HPDE6-E6E7 (cell line): Measurements from ENCODE around the gene PI4KA.
A peak's percentile ranks its signal among the peaks of the same experiment; 100 is the strongest.
"Not testable (repeated sequence)": the region's sequence is repeated elsewhere in the genome, so short reads cannot be mapped to it uniquely, and the experiment has no call there.

Experiments
- DNase-seq: peaks from one replicate; pipeline ENCODE4 v3.0.0; 2011; ENCODE audit warnings: missing footprints; ENCODE audit errors: extremely low spot score

The PI4KA gene

GRCh38 chr22:20776624-20777405, 81.8 kb downstream of the PI4KA start:
- no peak for DNase-seq

DNA sequence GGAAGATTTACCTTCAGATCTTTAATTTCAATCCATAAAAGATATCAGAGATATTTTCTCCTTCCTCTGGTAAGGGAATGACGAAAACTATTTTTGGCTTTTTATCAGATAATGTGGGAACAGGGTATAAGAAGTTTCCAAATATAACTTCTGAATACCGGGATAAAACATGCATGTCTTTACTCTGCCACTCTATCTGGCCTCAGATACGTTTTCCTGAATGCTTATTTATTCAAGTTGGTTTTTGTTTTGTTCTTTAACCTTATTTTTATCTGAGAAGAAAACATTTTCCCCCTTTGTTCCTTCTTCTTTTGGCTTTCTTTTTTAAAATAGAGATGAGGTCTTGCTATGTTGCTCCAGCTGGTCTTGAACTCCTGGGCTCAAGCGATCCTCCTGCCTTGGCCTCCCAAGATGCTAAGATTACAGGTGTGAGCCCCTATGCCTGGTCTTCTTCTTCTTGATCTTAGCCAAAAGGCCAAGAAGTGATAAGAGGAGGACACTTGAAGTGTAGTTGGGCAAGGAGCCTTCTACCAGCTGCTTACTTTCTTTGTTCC, 83.2 kb downstream of the PI4KA start:
- no peak for DNase-seq

GRCh38 chr22:20774882-20775281, 83.7 kb downstream of the PI4KA start:
- DNase-seq: no peak

- no peak for DNase-seq
Observed at GRCh38 chr22:20773793-20774212, 84.8 kb downstream of the PI4KA start, which contains the start of gene SERPIND1. Gene SERPIND1, plus strand, starts transcription at chr22:20774113. Its CDS starts 5,200 bp downstream, at chr22:20779313.

- DNase-seq: no peak
Observed at GRCh38 chr22:20771918-20772625, 86.5 kb downstream of the PI4KA start.

DNA sequence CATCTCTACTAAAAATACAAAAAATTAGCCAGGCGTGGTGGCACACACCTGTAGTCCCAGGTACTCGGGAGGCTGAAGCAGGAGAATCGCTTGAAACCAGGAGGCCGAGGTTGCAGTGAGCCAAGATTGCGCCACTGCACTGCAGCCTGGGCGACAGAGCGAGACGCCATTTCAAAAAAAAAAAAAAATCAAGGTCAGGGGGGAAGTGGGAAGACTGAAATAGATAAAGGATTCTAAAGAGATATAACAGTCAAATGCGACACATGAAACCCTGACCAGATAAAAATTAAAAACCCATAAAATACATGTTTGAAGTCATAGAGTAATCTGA, 89.2 kb downstream of the PI4KA start:
- not testable (repeated sequence) for DNase-seq

DNA sequence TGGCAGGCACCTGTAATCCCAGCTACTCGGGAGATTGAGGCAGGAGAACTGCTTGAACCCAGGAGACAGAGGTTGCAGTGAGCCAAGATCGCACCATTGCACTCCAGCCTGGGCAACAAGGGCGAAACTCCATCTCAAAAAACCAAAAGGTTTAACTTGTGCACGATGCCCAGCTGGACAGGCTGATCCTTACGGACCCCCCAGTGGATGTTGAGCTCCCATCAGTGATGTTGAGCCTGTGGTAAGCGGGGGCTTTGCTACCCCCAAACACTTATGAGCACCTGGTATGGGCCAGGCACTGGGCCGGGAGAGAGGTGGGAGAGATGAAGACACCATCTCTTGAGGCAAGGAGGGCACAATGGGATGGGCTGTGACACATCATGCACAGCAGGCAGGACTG, 92.1 kb downstream of the PI4KA start:
- DNase-seq: no peak

DNA sequence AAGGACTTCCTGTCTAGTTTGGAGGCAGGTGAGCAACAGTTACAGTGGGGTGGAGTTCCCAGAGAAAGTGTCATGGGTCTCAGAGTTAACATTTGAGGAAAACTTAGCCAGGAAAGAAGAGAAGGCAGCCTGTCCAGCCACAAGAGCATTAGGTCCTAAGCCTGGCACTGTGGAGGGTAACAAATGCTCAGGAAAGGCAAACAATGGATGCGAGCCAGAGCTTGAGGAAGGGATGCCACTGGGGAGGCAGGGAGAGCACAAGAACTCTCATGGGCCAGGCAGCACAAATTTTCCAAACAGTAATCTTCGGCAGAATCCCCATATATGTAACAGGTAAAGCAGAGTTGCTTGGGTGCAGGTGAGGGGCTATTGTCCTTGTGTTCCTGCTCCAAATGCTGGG, 92.7 kb downstream of the PI4KA start:
- no peak for DNase-seq

DNA sequence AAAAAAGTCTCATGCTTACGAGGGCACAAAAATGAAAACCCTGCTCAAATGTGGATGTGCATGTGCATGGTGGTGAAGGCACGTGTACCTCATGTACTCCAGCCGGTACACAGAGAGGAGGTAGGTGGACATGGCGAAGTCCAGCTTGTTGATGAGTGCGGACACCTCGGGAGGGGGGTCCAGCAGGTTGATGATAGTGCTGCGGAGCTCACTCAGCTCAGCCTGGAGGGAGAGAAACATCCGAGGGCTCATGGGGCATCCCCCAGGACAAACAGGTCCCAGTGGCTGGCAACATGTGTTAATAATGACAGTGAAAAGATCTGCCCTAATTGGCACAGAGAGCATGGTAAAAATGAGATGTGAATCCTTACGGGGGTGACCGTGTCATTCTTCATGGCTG, 93.9 kb downstream of the PI4KA start:
- DNase-seq: no peak

- DNase-seq: no peak
Observed at GRCh38 chr22:20764471-20764720, 94.2 kb downstream of the PI4KA start.

DNA sequence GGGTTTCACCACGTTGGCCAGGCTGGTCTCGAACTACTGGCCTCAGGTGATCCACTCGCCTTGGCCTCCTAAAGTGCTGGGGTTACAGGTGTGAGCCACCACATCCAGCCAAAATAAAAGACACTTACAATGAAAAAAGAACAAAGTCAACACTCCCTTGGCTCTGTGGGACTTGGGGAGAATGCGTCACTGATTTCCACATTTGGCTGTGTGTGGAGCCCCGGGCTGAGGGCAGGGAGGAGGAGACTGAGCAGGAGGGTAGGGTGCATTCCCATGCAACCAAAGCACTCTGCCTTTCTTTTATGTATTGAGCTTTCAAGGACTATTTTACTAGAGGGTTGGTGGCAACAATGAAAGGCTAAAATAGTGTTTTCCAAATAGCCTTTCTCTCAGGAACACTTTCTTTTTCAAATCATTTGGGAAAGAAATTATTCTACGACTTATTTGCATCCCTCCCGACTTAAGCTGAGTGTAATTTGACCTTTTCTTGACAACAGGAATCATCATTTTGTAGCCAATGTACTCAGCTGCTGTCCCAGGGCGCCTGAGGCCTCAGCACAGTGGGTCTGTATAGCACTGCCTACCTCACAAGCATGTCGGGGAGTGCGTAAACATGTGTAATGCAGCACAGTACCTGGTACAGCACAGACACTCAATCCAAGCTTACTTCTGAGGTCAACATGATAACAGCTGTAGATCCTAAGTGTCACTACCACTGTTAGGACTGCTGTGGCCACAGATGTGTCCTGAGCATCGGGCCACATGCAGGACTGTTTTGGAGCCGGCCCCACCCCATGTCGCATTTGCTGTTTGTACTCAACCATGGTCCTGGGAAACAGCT, 94.8 kb downstream of the PI4KA start:
- DNase-seq: no peak

DNA sequence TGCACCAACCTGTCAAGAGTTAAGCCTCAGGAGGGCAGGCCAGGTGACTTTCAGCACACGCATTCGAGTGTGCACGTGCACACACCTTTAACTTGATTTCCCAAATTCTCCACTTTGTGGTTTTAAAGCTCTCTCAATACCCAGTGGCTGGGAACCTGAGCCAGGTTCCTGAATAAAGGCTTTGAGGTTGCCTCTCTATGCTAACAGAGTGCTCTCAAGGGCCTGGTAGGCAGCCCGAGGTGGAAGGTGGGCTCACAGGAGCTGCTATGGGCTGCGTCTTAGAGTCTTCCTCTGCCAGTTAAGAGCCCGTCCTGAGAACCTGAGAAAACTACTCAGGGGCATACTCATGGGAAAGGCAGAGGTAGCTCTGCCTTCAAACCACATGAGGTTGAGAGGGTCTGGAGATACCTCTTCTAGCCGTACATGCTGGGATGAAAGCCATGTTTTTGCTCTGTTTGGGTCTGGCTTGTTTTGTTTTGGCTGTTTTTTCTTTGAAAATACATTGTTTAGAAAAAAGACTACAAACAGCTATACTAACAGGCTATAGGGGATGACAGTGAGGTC, 96.3 kb downstream of the PI4KA start:
- no peak for DNase-seq

DNA sequence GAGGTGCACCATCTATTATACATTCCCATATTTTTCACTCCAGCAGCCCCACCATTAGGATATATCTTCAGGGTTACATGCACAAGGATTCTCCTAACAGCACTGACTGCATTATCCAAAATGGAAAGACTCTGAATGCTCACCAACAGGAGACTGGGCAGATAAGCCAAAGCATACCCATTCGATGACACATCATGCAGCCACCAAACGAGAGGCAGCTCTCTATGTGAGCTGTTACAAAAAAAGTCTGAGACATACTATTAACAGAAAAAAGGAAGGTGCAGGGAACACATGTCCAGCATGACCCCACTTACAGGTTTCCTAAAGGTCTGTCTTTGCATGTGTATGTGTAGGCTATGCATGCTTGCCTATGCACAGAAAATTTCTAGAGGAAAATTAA, 97.1 kb downstream of the PI4KA start:
- no peak for DNase-seq

DNA sequence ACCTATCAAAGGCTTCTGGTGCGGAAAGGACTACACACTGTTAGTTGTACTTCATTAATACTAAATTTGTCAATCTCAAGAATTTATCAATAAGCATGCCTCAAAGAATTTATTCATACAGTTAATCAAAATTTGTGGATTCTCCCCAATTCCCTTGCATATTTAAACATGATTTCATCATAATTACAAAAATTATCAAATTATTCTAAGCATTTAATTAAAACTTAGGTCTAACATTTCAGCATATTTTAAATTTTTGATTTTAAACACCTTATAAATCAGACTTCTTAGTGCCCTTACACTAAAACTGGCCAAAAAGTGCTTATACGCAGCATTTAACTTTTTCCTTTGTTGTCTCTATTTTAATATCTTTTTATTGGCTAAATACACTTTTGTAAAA, 98.5 kb downstream of the PI4KA start:
- no peak for DNase-seq

GRCh38 chr22:20758688-20759087, 99.9 kb downstream of the PI4KA start:
- no peak for DNase-seq

GRCh38 chr22:20756846-20757245, 101.8 kb downstream of the PI4KA start:
- DNase-seq: no peak

DNA sequence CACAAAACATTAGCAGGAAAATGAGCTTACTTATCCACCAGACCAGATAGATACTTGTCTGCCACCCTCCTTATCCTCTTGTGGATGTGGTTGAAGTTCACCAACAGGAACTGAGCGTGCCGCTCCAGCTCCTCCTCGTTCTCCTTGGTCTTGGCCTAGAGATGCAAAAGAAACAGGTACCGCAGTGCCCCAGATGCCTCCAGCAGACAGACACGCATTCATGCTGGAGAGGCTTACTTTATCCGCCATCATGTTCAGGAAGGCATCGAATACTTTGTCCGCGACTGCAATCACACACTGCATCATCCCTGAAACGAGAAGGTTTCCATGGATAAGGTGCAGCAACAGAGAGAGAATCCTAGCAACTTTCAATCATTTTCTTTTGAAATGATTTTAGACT, 105.7 kb downstream of the PI4KA start:
- DNase-seq: no peak

DNA sequence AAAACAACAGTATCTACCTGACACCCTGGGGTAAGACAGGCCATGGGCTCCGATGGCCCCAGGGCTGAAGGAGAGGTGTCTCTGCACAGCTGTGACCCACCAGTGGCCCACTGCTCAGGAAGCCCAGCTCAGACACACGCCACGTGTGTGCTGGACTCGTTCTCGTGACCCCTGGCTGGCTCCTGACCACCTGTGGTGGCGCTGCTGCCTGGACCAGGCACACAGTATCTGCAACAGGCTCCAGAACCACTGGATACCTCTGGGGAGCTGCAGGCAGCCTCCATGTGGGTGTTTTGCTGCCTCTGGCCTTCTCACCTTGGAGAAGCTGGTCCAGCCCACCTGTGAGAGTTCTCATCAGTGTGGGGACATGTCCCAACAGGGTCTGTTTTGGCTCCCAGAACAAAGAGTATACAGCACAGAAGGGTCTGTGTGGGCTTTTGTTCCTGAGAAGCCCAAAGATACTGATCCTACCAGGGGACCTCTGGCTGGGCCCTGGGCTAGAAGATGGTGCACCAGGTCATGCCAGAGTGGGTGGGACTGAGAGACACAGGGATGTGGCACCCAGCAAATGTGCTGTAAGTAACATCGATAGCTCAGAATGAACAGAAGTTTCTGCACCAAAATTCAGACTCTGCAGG, 106.4 kb downstream of the PI4KA start:
- no peak for DNase-seq

GRCh38 chr22:20751185-20751851, 107.3 kb downstream of the PI4KA start:
- DNase-seq: no peak

DNA sequence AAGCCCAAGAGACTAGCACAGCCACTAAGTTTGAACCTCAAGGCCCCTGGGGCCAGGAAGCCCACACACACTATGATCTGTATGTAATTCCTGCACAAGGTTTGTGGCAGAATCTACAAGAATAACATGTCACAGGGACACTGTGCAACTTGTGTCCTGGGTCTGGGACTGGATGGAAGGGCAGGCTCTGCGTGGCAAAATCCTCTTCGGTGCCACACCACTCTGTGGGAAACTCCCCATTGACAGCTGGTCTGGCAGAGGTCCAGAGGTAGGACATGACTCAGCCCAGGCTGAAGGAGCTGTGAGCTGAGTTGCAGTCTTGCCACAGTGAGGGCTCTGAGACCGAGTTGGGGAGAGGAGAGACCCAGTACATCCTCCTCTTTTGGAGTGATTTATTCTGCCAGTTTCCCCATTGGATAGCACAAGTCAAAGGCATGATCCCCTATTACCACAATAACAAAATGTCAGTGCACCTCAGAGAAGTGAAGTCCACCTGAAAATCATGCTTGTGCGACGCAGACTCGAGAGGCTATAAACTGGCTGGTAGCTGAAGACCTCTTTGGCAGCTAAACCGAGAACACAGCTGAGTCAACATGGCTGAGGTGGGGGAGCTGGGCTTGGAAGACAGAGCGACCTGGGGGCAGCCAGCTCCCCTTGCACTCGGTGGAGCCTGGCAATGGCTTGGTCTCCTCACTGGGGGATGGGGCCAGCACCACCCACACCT, 108.0 kb downstream of the PI4KA start:
- DNase-seq: peak; percentile 91
